GM21825 (cell line): Measurements from ENCODE around the gene RGS16.

Experiments
- ATAC-seq: cut with Tn5 transposase; IDR thresholded peaks from one replicate; pipeline ENCODE4 v1.9.1; 2021; ENCODE audit warnings: mild to moderate bottlenecking, moderate library complexity; ENCODE audit not compliant: unreplicated experiment

The RGS16 gene

GRCh38 chr1:182587093-182587492 lies 17.1 kb downstream of the RGS16 start:
- ATAC-seq: no peak

DNA sequence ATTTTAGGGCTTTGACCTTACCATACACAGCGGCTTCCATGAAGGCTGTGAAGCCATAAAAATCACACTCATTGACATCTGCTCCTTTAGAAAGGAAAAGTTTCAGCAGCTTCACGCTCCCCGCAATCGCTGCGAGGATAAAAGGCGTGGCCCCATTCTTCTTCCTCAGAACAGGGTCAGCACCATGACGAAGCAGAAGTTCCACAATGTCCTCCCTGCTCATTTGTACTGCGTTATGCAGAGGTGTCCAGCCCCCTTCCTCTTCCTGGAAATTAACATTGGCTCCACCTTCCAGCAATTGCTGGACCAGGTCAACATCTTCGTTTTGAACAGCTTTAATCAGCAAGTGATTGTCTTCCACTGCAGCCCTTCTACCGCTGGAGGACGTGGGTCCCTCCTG lies 17.8 kb downstream of the RGS16 start:
- no peak for ATAC-seq

GRCh38 chr1:182584746-182585145 lies 19.4 kb downstream of the RGS16 start:
- ATAC-seq: no peak

GRCh38 chr1:182580736-182581135 lies 23.5 kb downstream of the RGS16 start:
- ATAC-seq: no peak

- no peak for ATAC-seq
These were observed 28.5 kb downstream of the RGS16 start for GRCh38 chr1:182575540-182576149.

DNA sequence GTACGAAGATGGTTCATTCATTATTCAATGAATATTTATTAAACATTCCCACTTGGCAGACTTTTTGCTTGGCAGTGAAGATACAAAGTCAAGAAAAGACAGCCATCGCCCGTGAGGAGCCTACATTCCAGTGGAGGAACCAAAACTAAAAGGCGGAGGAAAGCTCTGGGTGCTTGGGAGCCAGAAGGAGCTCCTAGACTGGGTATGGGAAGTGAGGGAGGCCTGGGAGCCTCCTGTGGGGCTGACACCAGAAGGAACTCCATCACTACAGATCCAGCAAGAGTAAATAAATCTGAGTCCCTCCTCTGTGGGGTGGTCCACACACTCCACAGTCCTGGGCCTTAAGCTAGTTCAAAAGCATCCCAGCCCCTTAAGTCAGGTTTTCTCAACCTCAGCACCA lies 30.0 kb downstream of the RGS16 start:
- ATAC-seq: no peak

DNA sequence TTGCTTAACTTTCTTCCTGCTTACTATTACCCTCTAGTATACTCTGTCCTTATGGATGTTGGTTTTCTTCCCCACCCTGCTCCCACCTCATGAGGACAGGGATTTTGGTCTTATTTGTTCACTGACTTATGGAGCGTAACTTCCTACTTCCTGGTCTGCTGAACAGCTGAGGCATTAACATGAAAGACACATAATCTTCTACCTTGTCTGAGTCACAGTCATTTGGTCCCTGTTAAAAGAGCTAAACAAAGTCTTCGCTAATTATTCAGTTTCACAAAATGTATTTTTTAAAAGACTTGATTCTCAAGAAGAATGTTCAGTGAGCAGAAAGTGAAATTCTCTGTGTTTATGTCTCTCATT lies 33.6 kb downstream of the RGS16 start:
- ATAC-seq: no peak

DNA sequence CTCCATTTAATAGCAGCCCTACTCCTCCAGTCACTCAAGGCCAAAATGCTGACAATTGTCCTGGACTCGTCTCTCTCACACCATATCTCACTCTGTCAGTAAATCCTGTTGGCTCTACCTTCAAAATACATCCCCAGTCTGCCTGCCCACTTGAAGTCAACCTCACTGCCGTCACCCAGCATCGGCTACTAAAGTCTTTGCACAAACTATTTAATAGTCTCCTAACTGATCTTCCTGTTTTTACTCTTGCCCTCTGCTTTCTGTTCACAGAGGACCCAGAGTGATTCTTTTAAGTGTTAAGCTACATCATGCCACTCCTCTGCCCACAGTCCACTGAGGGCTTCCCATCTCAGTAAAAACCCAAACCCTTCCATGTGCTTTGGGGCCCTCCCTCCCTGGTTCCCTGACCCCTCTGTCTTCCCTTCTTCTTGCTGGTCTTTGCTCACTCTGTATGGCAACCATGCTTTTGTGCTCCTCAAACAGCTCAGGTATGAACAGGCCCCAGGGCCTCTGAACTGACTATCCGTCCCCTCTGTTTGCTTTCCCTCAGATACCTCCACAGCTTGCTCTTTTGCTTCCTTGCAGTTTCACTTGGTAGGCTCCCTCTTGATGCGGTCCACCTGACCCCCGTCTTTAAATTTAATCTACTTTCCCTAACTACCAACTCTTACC lies 34.1 kb downstream of the RGS16 start:
- no peak for ATAC-seq

DNA sequence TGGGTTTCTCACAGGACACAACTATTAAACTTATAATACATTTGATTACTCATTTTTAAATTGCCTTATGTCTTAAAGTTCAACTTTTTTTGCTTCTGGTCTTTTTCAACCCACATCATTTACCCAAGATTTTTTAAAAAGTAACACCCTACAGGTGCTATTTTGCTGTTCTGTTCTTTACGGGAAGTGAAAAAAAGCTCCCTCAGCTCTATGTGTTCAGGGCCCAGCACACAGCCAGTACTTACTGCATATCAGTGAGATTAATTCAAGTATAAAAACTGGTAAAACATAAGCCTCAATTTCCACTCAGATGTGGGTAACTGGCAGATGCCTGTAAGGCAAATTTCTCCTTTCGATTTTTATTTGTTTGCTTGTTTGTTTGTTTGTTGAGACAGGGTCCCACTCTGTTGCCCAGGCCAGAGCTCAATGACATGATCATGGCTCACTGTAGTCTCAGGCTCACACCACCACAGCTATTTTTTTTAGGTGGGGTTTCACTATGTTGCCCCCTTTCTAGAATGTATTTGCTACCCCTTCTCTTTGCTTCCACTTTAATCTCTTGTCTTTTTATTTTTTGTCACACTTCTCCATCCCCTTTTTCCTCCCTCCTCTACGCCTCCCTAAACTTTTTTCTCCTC lies 35.4 kb downstream of the RGS16 start:
- no peak for ATAC-seq

- ATAC-seq: no peak
These were observed 36.6 kb downstream of the RGS16 start for GRCh38 chr1:182567629-182568028.

DNA sequence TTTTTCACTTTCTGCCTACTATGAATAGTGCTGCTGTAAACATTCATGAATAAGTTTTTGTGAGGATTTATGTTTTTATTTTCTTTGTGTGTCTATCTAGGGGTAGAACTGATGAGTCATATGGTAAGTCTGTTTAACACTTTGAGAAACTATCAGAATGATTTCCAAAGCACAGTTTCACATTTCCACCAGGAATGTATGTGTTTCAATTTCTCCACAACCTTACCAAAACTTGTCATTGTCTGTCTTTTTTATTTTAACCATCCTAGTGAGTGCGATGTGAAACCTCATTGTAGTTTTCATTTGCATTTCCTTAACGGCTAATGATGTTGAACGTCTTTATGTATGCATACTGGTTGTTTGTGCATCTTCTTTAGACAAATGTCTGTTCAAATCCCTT lies 38.7 kb downstream of the RGS16 start:
- no peak for ATAC-seq

DNA sequence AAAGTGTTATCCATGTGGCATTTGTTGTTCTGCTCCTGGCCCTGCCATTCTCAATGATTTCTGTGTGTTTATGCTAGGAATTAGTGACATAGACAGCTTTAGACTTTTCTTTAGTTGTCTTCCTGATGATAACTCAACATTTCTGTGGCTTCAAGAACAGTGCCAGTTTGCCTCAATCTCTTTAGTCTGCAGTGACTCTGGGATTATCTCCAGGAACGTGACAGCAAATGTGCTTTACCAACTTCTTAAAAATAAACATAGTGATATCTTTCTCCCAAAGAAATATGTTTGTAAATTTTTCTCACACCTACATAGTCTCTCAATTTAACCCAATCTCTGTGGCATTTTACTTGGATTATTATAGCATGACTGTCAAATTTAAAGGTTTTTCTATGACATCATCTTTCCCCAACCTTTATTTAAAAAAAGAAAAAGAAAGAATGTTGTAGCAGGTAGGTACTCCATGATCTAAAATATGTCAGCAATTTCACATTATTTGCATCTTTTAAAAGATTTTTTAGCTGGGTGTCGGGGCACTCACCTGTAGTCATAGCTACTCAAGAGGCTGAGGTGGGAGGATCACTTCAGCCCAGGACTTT lies 39.7 kb downstream of the RGS16 start:
- ATAC-seq: no peak

GRCh38 chr1:182563095-182563494 lies 41.1 kb downstream of the RGS16 start:
- no peak for ATAC-seq

DNA sequence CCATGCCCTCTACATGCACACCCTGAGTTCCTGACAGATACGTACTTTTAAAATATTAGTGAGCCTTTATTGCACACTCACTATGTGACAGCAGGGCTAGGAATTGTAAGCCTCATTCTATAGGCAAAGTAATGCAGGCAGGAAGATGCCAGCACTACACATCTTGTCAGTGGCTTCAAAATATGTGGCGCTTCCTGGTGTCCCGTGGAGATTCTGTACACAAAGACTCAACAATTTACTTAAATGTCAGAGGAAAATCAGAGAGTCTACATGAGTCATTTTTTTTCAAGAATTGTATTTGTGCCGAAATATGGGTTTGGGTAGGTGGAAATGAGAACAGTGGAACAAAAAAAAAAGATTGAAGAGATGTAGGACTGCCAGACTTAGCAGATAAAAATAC lies 42.7 kb downstream of the RGS16 start:
- ATAC-seq: no peak

GRCh38 chr1:182560392-182560984 lies 43.7 kb downstream of the RGS16 start:
- no peak for ATAC-seq

DNA sequence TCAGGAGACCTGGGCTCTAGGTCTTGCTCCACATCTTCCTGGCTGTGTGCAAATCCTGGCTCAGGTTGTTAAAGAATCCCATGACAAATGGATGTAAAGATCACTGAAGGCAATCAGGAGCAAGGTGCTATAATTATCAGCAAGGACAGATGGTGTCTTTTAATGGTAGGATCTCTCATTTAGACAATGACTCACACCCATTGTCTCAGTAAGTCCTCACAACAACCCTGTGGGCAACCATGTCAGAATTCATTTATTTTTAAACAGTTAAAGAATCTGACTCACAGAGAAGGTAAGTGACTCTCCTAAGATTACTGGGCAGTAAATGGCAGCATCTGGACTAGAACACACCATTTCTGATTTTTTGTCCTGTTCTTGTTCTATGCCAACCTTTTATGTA lies 47.9 kb downstream of the RGS16 start:
- no peak for ATAC-seq

GRCh38 chr1:182555493-182555892 lies 48.7 kb downstream of the RGS16 start:
- ATAC-seq: no peak

- no peak for ATAC-seq
These were observed 51.7 kb downstream of the RGS16 start for GRCh38 chr1:182552527-182552926.

GRCh38 chr1:182549811-182550210 lies 54.4 kb downstream of the RGS16 start:
- ATAC-seq: no peak

DNA sequence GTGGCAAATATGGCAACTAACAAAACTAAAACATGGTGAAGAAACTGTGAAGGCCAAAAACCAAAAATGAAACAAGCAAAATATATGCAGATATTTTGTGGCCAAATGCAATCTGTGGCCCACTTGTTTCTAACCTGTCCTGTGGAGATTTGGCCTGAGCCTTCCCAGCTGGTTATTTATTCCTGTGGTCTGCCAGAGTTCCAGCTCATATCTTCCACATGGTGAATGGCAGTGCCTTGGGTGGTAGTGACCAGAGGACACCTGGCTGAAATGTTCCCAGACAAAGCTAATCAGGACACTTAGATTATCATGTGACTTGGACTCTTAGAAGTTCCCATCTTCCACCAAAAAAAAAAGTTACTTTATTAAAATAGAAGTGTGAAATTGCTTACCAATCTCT lies 54.8 kb downstream of the RGS16 start:
- ATAC-seq: no peak
